ENCODE data around the gene OCA2.

- no peak for TF ChIP-seq CTCF (IDR thresholded peaks at IDR 0.05)
- no peak for TF ChIP-seq POLR2A (IDR thresholded peaks at IDR 0.05)
- TF ChIP-seq POLR2AphosphoS5 (IDR thresholded peaks at IDR 0.05) = no peak
These were observed 95.6 kb downstream of the OCA2 start for GRCh38 chr15:28003302-28004037.

All from prostate gland (tissue), 2 donors.